ENCODE data around the gene SYNJ2. TPM values are rescaled to one million over a fixed set of nuclear protein-coding genes. Genes with fewer than 3 reads are reported as not detected.

The SYNJ2 gene
- total RNA-seq, 1 donor from 2014 or later: 4.5 TPM

DNA sequence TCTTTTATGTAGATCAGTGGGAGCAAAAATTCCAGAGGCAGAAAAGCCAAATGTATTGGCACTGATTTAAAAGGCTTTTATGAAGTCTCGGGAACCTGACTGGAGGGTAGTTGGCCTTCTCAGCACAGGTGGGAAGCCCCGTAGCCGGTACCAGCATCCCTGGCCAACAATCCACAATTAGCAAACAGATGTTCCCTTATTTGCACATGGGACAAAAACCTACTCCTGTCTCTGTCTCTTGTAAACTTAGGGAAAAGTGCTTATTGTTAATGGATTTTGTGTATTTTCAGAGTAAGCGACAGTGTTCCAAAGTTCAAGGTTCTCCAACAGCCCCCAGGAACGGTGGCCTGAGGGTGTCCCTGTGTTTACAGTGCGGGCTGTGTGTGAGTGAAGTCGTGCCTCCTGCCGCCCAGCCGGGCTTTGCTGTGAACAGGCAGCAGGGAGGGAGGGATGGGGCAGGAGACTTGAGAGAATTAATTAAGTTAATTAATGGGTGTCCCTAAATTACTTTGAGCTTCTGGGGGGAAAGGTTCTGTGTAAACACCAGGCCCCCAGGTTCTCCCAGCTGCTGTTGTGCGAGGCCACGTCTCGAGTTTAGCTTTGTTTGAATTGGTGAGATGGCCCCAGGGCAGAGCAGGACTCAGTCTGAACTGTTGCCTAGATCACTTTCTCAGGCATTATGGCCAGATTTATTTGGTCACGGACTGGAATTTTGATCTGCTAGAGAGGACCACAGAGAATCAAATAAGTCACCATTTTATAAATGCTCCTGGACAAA, 3.9 kb downstream of the SYNJ2 start:
- Histone ChIP-seq H3K27me3 (ENCODE audit: low read depth) (no peaks in the 10 kb centered on the region), H3K27ac (no peak overlapping the region), H3K4me1 (peaks cover 46% of the 10 kb centered on the region), H3K36me3 (no peaks in the 10 kb centered on the region), H3K4me3 (no peak overlapping the region), H3K9me3 (no peaks in the 10 kb centered on the region)
- ATAC-seq (no peak), DNase-seq (no peak)
- TF ChIP-seq, protein P1, sequence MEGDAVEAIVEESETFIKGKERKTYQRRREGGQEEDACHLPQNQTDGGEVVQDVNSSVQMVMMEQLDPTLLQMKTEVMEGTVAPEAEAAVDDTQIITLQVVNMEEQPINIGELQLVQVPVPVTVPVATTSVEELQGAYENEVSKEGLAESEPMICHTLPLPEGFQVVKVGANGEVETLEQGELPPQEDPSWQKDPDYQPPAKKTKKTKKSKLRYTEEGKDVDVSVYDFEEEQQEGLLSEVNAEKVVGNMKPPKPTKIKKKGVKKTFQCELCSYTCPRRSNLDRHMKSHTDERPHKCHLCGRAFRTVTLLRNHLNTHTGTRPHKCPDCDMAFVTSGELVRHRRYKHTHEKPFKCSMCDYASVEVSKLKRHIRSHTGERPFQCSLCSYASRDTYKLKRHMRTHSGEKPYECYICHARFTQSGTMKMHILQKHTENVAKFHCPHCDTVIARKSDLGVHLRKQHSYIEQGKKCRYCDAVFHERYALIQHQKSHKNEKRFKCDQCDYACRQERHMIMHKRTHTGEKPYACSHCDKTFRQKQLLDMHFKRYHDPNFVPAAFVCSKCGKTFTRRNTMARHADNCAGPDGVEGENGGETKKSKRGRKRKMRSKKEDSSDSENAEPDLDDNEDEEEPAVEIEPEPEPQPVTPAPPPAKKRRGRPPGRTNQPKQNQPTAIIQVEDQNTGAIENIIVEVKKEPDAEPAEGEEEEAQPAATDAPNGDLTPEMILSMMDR (IDR thresholded peaks at IDR 0.05): no peak
- intact Hi-C loops (cut with DNase I): no loop called here

DNA sequence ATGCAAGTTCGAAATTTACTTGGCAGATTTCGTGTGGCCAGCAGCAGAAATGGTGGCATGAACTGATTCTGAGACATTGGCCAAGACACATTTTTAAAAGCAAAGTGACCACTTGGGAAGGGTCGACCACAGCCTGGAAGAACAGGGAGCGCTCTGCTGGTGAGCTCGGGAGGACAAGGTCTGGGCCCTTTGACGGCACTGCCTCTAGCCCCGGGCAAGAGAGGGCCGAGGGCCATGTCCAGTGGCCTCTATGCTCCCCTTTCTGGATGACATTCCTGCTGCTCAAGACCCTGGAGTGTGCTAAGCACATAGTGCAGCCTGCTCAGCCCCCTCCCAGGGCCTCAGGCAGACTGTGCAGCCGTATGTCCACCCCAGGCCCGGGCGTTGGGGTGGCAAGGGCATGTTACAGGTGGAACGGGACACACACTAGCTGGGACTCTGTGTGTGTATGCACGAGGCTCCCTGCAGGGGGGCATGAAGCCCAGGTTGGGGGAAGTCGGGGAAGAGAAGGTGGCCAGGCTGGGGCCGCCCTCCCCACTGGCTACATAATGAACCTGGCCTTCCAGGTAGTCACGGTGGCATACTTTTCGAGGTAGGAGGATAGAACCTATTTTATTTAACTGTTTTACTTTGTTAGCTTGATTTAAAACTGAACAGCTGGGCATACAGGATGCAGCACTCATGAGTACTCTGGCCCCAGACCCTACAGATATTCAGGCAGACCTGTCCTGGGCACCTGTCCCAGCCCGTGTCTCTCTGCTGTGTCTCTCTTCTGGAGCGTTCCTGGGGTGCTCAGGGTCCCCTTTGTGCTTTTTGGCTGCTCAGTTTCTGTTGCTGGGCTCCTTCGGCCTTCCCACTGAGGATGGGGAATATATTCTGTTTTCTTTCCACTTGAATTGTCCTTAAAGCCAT, 6.4 kb downstream of the SYNJ2 start:
- no peak for DNase-seq
- no peak overlapping the region for H3K4me3 ChIP-seq
- H3K9me3 ChIP-seq: no peaks in the 10 kb centered on the region
- intact Hi-C loops (cut with DNase I): no loop called here
- ATAC-seq: no peak
- no peaks in the 10 kb centered on the region for H3K36me3 ChIP-seq
- peaks cover 30% of the 10 kb centered on the region for H3K4me1 ChIP-seq
- TF ChIP-seq, protein P1 (IDR thresholded peaks at IDR 0.05): no peak
- no peaks in the 10 kb centered on the region for H3K27me3 ChIP-seq (ENCODE audit: low read depth)
- H3K27ac ChIP-seq: no peak overlapping the region

DNA sequence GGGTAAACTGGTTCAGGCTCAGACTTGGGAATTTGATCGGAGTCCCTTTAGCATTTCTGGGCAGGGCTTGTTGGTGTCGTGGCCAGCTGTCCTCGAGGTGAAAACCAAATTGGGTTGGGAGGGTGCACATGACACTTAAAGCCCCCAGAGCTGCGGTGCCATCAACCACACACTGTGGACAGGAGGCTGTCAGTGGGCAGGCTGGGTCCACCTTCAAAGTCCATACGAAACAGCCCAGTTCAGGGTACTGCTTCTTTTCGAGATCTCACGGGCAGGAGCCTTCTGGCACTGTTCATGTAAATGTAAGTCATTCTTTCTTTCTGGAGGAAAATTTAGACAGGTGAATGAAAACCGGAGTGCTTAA, 7.0 kb downstream of the SYNJ2 start:
- Histone ChIP-seq H3K4me3 (no peak overlapping the region), H3K27me3 (ENCODE audit: low read depth) (no peaks in the 10 kb centered on the region), H3K4me1 (peaks cover 26% of the 10 kb centered on the region), H3K27ac (no peak overlapping the region), H3K36me3 (no peaks in the 10 kb centered on the region), H3K9me3 (no peaks in the 10 kb centered on the region)
- intact Hi-C loops (cut with DNase I): no loop called here
- TF ChIP-seq, protein P1 (IDR thresholded peaks at IDR 0.05): no peak
- ATAC-seq (no peak), DNase-seq (no peak)

DNA sequence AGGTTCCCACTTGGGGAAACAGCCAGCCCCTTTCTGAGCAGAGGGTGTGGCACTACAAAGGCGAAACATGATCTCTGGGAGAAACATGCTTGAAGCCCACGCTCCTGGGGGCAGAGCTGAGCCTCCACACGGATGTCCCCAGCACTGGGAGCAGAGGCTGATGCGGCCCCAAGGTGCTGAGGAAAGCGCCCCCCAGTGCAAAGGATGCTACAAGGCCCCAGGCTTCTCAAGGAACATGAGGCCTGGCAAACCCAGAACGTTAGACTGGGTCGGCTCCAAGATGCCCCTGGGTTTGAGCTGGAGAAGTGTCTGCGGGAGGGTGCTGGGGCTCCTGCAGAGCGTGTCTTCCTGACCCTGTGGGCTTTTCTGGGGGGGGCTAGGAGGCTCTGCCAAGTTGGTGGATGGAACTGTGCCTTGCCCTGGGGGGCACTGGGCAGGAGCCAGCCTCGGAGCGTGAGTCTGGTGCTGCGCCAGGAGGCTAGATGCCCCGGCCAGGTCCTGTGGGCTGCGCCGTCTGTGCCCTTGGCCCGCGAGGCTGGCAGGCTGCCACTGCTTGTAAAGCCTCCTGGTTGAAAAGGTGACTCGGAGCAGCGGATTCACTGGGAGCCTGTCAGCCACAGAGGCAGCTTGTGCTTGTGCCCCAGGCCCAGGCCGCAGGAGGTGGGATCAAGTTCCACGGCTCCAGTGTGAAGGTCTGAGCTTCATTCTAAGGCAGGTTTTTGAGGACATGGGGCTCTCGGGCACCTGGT, 8.1 kb downstream of the SYNJ2 start:
- Histone ChIP-seq H3K27ac (no peak overlapping the region), H3K36me3 (no peaks in the 10 kb centered on the region), H3K27me3 (ENCODE audit: low read depth) (no peaks in the 10 kb centered on the region), H3K4me1 (peaks cover 16% of the 10 kb centered on the region), H3K4me3 (no peak overlapping the region), H3K9me3 (no peaks in the 10 kb centered on the region)
- DNase-seq (peak; percentile 59), ATAC-seq (peak; percentile 39 to 45)
- TF ChIP-seq, protein P1 (IDR thresholded peaks at IDR 0.05): no peak
- intact Hi-C loops (cut with DNase I): no loop called here

DNA sequence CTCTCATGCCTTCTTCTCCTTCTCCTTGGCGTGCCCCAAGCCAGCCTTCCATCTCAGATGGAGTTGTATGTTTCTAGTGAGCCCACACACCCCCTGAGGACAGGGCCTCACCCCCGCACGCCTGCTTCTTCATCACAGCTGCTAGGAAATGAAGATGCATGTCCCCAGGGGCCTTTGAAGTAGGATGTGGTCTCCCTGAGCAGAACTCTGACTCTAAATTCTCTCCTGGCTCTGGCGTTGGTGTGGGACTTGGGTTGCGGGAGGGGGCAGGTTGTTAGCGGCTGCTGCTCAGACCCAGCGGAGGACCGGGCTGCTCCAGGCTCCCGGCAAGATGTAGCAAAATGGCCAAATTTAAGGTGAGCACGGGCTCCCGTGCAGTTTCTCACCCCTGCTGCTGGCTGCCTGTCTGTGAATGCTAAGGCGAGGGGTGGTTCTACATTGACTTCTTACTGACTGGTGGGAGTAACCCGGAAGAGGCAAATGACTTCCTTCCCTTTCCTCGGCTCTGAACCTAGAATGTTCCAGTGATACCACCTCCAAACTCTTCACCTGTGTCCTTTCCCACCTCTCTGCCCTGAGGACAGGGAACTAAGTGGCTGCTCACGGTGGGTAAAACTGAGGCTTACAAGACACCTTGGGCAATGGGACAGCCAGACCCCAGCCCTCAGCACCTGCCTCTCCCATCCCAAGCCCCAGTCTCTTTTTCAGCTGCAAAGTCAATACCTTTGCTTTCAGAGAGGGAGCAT, 8.8 kb downstream of the SYNJ2 start:
- TF ChIP-seq, protein P1 (IDR thresholded peaks at IDR 0.05): no peak
- H3K4me3 ChIP-seq: no peak overlapping the region
- ATAC-seq: no peak
- no peak overlapping the region for H3K27ac ChIP-seq
- H3K9me3 ChIP-seq: no peaks in the 10 kb centered on the region
- DNase-seq: no peak
- no peaks in the 10 kb centered on the region for H3K27me3 ChIP-seq (ENCODE audit: low read depth)
- intact Hi-C loops (cut with DNase I): no loop called here
- H3K36me3 ChIP-seq: no peaks in the 10 kb centered on the region
- H3K4me1 ChIP-seq: peaks cover 12% of the 10 kb centered on the region
